Panc1 (cell line): ENCODE results near the gene SLF2.

Experiments used
- SIN3A ChIP-seq: IDR thresholded peaks from 2 replicates; pipeline ENCODE4 v1.6.1; 2012; ENCODE audit warnings: low read depth, mild to moderate bottlenecking, low read length, moderate library complexity, borderline replicate concordance; ENCODE audit not compliant: insufficient read depth
- TCF7L2 ChIP-seq: IDR thresholded peaks from 2 replicates; pipeline ENCODE4 v1.6.1; 2011; ENCODE audit warnings: mild to moderate bottlenecking, low read depth, low read length, inconsistent platforms
- TF ChIP-seq, protein P1 (sequence below): fragments of 450-650 bp; IDR thresholded peaks from 2 replicates; pipeline ENCODE4 v1.5.1; 2017; ENCODE audit warnings: mild to moderate bottlenecking

DNA sequence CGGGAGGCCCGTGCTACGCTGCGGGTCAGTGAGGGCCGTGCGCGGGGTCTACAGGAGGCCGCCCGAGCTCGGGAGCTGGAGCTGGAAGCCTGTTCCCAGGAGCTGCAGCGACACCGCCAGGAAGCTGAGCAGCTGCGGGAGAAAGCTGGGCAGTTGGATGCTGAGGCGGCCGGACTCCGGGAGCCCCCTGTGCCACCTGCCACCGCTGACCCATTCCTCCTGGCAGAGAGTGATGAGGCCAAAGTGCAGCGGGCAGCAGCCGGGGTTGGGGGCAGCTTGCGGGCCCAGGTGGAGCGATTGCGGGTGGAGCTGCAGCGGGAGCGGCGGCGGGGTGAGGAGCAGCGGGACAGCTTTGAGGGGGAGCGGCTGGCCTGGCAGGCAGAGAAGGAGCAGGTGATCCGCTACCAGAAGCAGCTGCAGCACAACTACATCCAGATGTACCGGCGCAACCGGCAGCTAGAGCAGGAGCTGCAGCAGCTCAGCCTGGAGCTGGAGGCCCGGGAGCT, 93.9 kb downstream of the SLF2 start:
- TF ChIP-seq, protein P1, sequence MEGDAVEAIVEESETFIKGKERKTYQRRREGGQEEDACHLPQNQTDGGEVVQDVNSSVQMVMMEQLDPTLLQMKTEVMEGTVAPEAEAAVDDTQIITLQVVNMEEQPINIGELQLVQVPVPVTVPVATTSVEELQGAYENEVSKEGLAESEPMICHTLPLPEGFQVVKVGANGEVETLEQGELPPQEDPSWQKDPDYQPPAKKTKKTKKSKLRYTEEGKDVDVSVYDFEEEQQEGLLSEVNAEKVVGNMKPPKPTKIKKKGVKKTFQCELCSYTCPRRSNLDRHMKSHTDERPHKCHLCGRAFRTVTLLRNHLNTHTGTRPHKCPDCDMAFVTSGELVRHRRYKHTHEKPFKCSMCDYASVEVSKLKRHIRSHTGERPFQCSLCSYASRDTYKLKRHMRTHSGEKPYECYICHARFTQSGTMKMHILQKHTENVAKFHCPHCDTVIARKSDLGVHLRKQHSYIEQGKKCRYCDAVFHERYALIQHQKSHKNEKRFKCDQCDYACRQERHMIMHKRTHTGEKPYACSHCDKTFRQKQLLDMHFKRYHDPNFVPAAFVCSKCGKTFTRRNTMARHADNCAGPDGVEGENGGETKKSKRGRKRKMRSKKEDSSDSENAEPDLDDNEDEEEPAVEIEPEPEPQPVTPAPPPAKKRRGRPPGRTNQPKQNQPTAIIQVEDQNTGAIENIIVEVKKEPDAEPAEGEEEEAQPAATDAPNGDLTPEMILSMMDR: no peak
- TF ChIP-seq SIN3A: no peak
- TF ChIP-seq TCF7L2: no peak
